GM12872 (cell line): ENCODE data around the gene PIK3AP1.

Experiments
- TF ChIP-seq, protein P1 (sequence below): IDR thresholded peaks from 3 replicates; pipeline ENCODE4 v1.5.1; 2011; ENCODE audit warnings: low read depth, mild to moderate bottlenecking, low read length, moderate library complexity; ENCODE audit not compliant: insufficient read depth

PIK3AP1 gene

DNA sequence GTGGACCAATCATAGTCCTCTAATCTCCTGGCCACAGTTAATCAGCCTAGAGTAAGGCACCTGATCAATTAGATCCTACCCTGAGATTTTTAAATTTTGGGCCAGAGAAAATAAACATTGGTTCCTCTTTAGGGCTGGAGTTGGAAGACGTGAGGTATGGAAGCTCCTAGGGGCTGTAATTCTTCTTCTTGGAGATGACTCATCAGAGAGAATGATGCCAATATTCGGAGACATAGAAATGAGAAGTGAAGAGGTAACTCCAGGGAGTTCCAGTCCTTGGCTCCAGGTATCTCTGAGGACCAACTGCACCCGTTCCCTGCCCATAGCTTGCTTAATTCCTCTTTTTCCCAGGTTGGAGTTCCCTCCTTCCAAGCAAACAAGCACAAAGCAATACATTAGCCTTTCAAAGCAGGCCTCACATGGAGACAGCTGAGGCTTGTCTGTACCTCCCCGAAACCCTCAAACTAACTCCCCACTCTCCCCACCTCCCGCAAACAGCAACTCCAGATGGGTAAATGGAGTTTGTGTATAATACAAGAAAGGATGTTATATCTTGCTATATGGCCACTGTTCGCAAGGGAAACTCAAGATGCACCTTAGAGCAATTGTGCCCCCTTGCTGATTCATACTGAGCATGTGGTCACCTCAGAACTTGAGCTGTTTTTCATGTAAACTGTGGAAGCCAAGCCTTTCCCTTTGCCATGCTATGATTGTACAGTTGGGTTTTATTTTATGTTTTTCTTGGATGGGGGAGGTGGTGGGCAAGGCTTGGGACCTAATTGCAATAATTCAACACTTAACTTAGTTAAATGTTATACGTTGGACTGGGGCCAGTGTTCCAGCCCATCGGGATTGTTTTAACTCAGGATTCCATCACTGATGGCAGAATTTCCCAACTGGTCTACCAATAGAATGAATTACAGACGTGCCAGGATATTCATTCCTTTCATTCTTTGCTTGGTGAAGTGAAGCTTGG lies 29.3 kb downstream of the PIK3AP1 start:
- TF ChIP-seq, protein P1, sequence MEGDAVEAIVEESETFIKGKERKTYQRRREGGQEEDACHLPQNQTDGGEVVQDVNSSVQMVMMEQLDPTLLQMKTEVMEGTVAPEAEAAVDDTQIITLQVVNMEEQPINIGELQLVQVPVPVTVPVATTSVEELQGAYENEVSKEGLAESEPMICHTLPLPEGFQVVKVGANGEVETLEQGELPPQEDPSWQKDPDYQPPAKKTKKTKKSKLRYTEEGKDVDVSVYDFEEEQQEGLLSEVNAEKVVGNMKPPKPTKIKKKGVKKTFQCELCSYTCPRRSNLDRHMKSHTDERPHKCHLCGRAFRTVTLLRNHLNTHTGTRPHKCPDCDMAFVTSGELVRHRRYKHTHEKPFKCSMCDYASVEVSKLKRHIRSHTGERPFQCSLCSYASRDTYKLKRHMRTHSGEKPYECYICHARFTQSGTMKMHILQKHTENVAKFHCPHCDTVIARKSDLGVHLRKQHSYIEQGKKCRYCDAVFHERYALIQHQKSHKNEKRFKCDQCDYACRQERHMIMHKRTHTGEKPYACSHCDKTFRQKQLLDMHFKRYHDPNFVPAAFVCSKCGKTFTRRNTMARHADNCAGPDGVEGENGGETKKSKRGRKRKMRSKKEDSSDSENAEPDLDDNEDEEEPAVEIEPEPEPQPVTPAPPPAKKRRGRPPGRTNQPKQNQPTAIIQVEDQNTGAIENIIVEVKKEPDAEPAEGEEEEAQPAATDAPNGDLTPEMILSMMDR: 0 out of 3 replicates have a peak, but pooled peaks have one; percentile 13

DNA sequence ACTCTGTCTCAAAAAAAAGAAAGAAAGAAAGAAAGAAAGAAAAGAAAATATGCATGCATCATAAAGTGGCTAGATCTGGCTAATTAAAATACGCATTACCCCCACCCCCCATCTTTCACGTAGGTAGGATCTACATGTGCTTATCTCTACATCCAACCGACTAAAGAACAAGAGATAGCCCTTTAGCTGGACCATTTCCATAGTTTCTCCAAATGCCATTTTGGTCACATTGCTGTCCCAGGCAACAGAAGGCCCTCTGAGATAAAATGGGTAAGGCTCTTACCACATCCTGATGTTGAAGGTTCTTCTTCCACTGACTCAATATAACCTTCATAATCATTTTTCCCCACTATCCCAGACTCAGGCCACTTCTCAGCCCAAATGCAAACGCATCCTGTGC lies 31.5 kb downstream of the PIK3AP1 start:
- TF ChIP-seq, protein P1: no peak

DNA sequence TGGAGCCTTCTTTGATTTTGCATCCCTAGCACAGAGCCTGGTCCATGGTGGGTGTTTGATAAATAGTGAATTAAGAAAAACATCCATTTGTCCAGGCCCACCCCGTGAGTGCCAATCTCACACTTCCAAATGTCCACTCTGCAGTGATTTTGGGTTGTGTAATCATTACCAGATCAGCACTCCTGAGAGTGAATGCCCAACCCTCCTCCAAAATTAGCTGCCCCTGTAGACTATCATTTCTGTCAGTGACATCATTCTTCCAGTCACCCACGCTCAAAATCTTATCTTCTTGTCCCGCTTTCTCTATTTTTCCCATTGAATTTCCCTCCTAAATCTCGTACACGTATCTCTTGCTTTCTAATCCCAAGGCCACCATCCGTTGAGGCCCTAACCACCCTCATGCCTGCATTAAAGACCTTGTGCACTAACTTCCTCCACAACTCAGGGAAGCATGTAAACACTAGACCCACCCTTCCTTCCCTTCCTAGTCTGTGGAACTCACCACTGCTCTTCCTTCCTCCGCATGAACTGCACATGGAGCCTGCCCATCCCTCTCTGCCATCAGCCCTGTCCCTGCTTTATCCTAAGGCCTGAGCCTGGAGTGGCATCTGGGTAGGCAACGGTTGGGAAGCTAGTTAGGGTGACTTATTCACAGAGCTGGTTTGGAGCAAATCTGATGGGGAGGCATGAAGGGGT lies 32.8 kb downstream of the PIK3AP1 start:
- TF ChIP-seq, protein P1: no peak

DNA sequence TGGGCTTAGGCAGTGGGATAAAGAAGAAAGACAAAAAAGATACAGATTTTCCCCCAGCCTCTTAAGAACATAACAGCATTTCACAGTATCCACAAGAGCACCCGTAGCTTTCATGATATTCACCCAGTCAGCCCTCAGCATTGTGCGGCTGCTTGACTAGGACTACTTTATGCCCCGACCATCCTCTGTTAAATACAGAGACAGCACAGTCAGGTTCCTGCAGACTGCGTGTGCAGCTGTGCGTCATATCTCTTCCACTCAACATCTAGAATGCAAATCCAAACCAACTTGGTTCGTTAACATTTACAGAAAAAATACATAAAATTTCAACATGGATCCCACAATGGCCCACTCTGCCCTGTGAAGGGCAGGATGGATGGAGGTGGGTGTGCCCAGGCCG lies 33.8 kb downstream of the PIK3AP1 start:
- TF ChIP-seq, protein P1: no peak

DNA sequence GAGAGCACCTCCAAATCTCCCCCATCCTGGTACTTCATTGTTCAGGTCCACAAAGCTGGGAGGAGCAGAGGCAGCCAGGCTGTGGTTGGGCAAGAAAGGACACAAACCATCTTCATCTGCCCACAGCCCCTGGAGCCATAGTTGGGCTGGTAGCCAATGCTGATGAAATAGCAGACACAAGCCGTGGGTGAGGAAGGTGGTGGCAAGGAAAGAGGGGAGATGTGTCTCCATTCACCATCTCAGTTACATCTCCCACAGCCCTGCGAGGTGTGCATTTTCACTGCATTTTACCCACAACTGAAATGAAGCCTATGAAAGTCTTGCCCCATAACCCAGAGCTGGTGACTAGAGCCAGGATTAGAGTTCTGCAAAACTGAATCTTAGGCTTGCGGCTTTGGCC lies 35.0 kb downstream of the PIK3AP1 start:
- TF ChIP-seq, protein P1: no peak

DNA sequence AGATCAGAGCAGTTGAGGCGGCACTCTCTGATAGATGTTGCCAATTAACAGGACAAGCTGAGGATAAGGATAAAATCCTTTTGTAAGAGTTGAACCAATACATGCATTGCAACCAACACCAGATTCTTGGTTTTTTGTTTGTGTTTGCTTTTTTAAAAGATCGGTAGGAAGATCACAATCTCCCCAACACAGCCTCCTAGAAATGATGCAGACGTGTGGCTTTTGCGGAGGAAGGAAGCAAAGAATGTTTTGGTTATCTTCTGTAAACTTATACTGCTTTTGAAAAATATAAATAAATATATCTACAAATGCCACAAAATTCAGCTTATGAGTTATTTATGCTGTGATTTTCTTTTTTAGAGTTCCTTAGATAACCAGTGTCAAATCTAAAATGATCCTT lies 35.5 kb downstream of the PIK3AP1 start:
- TF ChIP-seq, protein P1: no peak

DNA sequence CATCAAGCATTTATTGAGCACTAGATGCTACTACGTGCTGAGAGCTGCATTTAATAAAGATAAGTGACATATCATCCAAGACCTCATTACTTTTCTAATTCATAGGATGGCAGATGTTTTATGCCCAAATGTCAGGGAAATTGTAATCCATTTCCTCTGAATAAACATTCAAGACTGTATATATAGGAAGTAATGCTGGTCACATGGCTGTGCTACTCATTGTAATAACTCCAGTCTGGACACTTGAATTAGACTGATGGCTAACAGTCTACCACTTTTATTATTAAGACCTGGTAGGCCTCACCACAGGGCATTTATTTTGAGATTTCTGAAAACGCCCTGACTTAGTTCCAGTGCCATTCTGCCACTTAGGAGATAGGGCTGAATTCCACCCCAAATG lies 36.6 kb downstream of the PIK3AP1 start:
- TF ChIP-seq, protein P1: no peak
